AG04449 (cell line): ENCODE data around the gene KLK12.
A peak's percentile ranks its signal among the peaks of the same experiment; 100 is the strongest.

Experiments
- CTCF ChIA-PET: fragments of 350-600 bp; formaldehyde crosslinking; extraction: SDS; loops from one replicate; lab custom pipeline; 2021; ENCODE audit warnings: antibody characterized with exemption; lab: Yijun Ruan, JAX
- POLR2A ChIA-PET: fragments of 400-600, 350-600 bp; formaldehyde crosslinking; extraction: SDS; loops from one replicate; lab custom pipeline; 2020; ENCODE audit warnings: antibody characterized with exemption, inconsistent platforms; lab: Yijun Ruan, JAX
- DNase-seq: peaks from one replicate; pipeline ENCODE4 v3.0.0-alpha.2; 2010; ENCODE audit warnings: low read depth, low spot score
- H3K4me3 ChIP-seq: 2 replicates; pipeline ENCODE4 v1.5.1; 2011; ENCODE audit warnings: low read depth, mild to moderate bottlenecking, control low read depth, low read length
- CTCF ChIP-seq: IDR thresholded peaks from one replicate; pipeline ENCODE4 v1.5.1; 2011; ENCODE audit warnings: mild to moderate bottlenecking, moderate library complexity, low read length, control low read depth, inconsistent platforms; ENCODE audit not compliant: insufficient read depth; ENCODE audit errors: missing control alignments

The KLK12 gene

DNA sequence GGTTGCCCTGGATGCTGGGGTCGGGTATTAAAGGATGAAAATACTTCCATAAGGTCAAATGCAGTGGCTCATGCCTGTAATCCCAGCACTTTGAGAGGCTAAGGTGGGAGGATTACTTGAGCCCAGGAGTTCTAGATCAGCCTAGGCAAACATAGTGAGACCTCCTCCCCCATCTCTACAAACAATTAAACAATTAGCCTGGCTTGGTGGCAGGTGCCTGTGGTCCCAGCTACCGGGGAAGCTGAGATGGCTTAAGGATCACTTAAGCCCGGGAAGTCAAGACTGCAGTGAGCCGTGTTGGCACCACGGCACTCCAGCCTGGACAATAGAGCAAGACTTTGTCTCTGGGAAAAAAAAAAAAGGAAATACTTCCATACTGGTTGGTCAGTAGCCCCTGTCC, 9.9 kb downstream of the KLK12 start:
- ChIA-PET POLR2A (no interaction called here), CTCF (interaction anchor here (6.4 kb wide), 1 partner anchor 71 kb away, joined by 61 read pairs; no protein-coding TSS in a partner anchor)
- no peak for TF ChIP-seq CTCF
- H3K4me3 ChIP-seq = no peak overlapping the region
- DNase-seq = no peak

DNA sequence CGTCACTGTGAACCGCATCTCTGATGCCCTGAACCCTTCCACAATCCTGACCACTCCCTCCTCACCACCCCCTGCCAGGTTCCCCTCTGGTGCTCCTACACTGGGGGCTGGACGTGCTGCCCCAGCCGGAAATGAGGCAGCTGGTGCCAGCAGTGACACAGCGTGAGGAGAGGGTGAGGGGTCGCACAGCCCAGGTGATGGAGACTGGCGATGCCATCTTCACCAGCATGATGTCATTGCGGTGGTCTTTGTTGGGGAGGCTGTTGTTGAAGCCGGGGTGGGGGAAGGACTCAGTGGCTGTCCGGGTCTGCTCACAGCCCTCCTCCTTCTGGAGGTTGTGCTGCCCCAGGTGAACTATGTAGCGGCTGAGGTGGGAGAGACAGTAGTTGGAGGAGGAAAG, 10.9 kb downstream of the KLK12 start:
- no peak overlapping the region for H3K4me3 ChIP-seq
- POLR2A ChIA-PET = no interaction called here
- no peak for TF ChIP-seq CTCF
- CTCF ChIA-PET = interaction anchor here (6.4 kb wide), 1 partner anchor 72 kb away, joined by 61 read pairs; no protein-coding TSS in a partner anchor
- DNase-seq = no peak

DNA sequence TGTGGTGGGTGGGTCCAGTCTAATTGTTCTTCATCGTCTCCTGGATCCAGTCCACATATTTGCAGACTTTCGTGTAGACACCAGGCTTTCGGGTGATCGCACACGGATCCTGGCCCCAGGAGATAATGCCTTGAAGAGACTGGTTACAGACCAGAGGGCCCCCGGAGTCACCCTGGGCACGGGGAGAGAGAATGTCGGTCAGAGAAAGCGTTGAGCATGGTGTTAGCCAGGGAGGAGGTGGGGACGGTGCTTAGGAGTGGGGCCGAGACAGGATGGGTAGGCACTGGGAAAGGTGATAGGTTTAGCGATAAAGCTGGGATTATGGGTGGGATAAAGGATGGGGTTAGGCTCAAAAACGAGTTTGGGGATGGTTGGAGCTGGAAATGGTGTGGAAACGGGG, 12.3 kb downstream of the KLK12 start:
- ChIA-PET CTCF (interaction anchor here (2.2 to 6.4 kb wide), 2 partner anchors 22 to 73 kb away, joined by 7 to 61 read pairs; no protein-coding TSS in a partner anchor), POLR2A (no interaction called here)
- H3K4me3 ChIP-seq = no peak overlapping the region
- TF ChIP-seq CTCF = no peak
- no peak for DNase-seq

DNA sequence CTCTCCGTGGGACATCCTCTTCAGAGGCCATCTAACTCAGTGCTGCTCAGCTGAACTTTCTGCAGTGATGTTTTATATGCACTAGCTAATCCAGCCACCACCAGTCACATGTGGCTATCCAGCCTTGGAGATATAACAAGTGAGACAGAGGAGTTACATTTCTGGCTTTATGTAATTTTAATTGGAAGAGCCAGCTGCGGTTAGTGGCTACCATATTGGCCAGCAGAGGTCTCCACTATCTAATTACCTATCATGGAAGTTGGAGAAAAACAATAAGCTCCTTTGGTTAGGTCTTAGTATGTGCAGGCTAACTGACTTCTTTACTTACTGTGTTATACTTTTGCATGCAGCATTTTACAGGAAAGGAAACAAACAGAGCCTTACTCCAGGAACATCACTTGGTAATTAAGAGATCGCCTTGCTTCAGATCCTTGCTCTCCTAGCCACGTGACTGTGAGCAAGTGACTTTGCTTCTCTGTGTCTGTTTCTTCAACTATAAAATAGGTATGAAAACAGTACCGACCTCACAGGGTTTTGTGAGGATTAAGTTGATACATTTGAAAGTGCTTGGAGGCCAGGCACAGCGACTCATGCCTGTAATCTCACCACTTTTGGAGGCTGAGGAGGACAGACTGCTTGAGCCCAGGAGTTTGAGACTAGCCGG, 13.7 kb downstream of the KLK12 start:
- H3K4me3 ChIP-seq = no peak overlapping the region
- DNase-seq = peak; percentile 5
- peak; percentile 50 for TF ChIP-seq CTCF
- CTCF ChIA-PET = interaction anchor here (0.7 to 6.4 kb wide), 11 partner anchors 9 to 236 kb away, joined by 3 to 61 read pairs (median 7); no protein-coding TSS in a partner anchor
- POLR2A ChIA-PET = no interaction called here

DNA sequence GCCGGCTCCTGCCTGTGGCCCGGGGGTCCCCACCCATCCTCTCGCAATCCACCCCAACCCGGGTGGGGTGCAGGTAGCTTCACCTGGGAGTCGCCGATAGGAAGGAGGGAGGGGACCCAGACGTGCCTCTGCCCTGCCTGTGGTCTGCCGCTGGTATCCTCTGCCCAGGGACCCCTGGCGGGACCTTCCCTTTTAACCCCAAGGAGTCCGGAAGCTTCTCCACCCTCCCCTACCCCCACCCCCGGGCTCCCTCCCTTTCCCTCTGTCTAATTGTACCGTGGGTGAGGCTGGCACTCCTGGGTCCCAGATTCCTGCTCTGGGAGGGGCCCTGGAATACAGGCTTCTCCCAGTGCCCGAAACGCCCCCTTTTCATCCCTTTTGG, 15.3 kb downstream of the KLK12 start, which contains the start of gene KLK10:
Gene KLK10, minus strand, starts transcription at position 166 of the 382 bp plus-strand sequence. CDS start 579 bp downstream, outside the sequence.
- ChIA-PET CTCF (interaction anchor here (6.4 kb wide), 1 partner anchor 76 kb away, joined by 61 read pairs; no protein-coding TSS in a partner anchor), POLR2A (no interaction called here)
- DNase-seq = no peak
- no peak for TF ChIP-seq CTCF
- H3K4me3 ChIP-seq = no peak within 1 kb of the TSS

DNA sequence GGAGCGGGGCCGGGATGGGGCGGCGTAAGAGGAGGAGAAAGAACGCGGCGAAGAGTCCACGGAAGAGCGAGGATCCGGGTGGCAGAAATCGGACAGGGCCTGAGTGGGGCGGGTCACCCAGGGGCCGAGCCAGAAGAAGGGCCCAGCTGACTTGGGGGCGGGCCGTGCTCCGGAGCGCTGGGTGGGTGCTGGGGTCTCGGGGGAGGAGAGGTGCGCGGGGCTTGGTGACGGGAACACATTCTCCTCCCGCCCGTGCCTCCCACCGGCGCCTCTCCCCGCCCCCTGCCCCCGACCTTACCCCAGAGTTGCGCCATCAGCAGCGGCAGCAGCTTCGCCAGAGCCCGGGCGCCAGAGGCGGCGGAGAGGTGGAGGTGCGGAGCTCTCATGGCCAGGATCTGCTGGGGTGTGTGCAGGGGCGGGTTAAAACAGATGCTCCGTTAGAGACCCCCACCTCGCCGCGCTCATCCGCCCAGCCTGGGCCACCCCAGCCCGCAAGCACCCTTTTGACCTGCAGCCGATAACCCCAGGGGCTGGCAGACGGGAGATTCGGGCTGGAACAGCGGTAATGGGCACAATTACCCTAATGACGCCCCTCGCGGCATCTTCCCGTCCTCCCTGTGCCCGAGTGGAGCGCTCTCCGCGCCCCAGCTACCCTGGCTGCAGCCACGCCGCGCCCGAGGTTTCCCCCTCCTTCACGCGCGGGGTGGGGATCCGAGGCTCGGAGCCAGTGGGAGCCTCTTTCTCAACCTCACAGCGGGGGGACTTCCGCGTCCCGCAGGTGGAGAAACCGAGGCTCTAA, 15.9 kb downstream of the KLK12 start:
- no peak for TF ChIP-seq CTCF
- CTCF ChIA-PET = interaction anchor here (6.4 kb wide), 1 partner anchor 77 kb away, joined by 61 read pairs; no protein-coding TSS in a partner anchor
- no peak for DNase-seq
- POLR2A ChIA-PET = no interaction called here
- H3K4me3 ChIP-seq = no peak overlapping the region
